ENCODE measurements around the gene DOCK4. TPM values are rescaled to one million over a fixed set of nuclear protein-coding genes. Genes with fewer than 3 reads are reported as not detected.

Gene DOCK4
- total RNA-seq, 4 donors from 2014 or later: 12.7 to 28.4 (median 19.5) TPM

DNA sequence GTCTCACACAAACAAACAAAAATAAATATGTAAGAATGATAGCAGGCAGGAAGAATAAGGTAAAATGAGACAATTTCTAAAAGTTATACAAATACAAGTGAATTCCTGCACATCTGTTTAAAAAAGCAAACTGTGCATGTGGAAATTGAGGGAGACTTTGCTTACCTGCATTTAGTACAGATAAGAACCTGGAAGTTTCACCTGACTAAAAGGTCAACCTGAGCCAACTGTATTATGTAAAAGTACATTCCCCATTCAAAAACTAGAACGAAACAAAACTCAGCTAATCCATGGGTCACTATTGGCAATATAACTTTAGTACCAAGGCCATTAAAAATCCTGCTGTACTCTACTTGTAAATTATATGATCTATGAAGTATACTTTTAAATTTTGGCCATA is 127.1 kb downstream of the DOCK4 start:
- no peaks in the 10 kb centered on the region for H3K36me3 ChIP-seq
- no peaks in the 10 kb centered on the region for H3K27me3 ChIP-seq
- WGBS, 2 donors (ENCODE audit: low coverage in 1 of 2): 45 to 73% methylated on average over 1 of the region's 1 CpG
- TF ChIP-seq POLR2AphosphoS5 (IDR thresholded peaks at IDR 0.05) (no peak), POLR2A (IDR thresholded peaks at IDR 0.05) (no peak), EP300 (IDR thresholded peaks at IDR 0.05; ENCODE audit: low read depth) (no peak)
- TF ChIP-seq, protein P1, sequence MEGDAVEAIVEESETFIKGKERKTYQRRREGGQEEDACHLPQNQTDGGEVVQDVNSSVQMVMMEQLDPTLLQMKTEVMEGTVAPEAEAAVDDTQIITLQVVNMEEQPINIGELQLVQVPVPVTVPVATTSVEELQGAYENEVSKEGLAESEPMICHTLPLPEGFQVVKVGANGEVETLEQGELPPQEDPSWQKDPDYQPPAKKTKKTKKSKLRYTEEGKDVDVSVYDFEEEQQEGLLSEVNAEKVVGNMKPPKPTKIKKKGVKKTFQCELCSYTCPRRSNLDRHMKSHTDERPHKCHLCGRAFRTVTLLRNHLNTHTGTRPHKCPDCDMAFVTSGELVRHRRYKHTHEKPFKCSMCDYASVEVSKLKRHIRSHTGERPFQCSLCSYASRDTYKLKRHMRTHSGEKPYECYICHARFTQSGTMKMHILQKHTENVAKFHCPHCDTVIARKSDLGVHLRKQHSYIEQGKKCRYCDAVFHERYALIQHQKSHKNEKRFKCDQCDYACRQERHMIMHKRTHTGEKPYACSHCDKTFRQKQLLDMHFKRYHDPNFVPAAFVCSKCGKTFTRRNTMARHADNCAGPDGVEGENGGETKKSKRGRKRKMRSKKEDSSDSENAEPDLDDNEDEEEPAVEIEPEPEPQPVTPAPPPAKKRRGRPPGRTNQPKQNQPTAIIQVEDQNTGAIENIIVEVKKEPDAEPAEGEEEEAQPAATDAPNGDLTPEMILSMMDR (IDR thresholded peaks at IDR 0.05): no peak
- H3K4me1 ChIP-seq: no peaks in the 10 kb centered on the region
- in situ Hi-C loops (cut with MboI; ENCODE audit: low pct_ligation_motif_present in 1 of 4, low pct_unique_long_range_greater_than_20kb in 1 of 4, low sequenced_read_pairs in 3 of 4) (no loop called here), intact Hi-C loops (cut with DNase I; ENCODE audit: low total_unique reads) (no loop called here)
- no peak overlapping the region for H3K4me3 ChIP-seq
- DNase-seq: no peak
- no peaks in the 10 kb centered on the region for H3K9me3 ChIP-seq
- H3K27ac ChIP-seq: no peak overlapping the region

GRCh38 chr7:112076324-112076723 is 129.9 kb downstream of the DOCK4 start:
- in situ Hi-C loops (cut with MboI; ENCODE audit: low pct_ligation_motif_present in 1 of 4, low pct_unique_long_range_greater_than_20kb in 1 of 4, low sequenced_read_pairs in 3 of 4): no loop called here
- no peaks in the 10 kb centered on the region for H3K27me3 ChIP-seq
- TF ChIP-seq POLR2A (IDR thresholded peaks at IDR 0.05): no peak
- TF ChIP-seq POLR2AphosphoS5 (IDR thresholded peaks at IDR 0.05): no peak
- TF ChIP-seq, protein P1 (IDR thresholded peaks at IDR 0.05): no peak
- no peak for TF ChIP-seq EP300 (IDR thresholded peaks at IDR 0.05; ENCODE audit: low read depth)

GRCh38 chr7:112074464-112074863 is 131.7 kb downstream of the DOCK4 start:
- no peak for TF ChIP-seq EP300 (IDR thresholded peaks at IDR 0.05; ENCODE audit: low read depth)
- TF ChIP-seq POLR2A (IDR thresholded peaks at IDR 0.05): no peak
- TF ChIP-seq POLR2AphosphoS5 (IDR thresholded peaks at IDR 0.05): no peak
- TF ChIP-seq, protein P1 (IDR thresholded peaks at IDR 0.05): no peak
- Histone ChIP-seq H3K27ac (no peak overlapping the region), H3K4me3 (no peak overlapping the region), H3K4me1 (no peaks in the 10 kb centered on the region), H3K27me3 (no peaks in the 10 kb centered on the region), H3K36me3 (no peaks in the 10 kb centered on the region), H3K9me3 (no peaks in the 10 kb centered on the region)
- intact Hi-C loops (cut with DNase I; ENCODE audit: low total_unique reads): no loop called here
- in situ Hi-C loops (cut with MboI; ENCODE audit: low pct_ligation_motif_present in 1 of 4, low pct_unique_long_range_greater_than_20kb in 1 of 4, low sequenced_read_pairs in 3 of 4): no loop called here
- DNase-seq: no peak

More at GRCh38 chr7:112076324-112076723, 129.9 kb downstream of the DOCK4 start:
- Histone ChIP-seq H3K36me3 (no peaks in the 10 kb centered on the region), H3K9me3 (no peaks in the 10 kb centered on the region), H3K4me3 (no peak overlapping the region), H3K4me1 (no peaks in the 10 kb centered on the region), H3K27ac (no peak overlapping the region)
- intact Hi-C loops (cut with DNase I; ENCODE audit: low total_unique reads): no loop called here
- DNase-seq: no peak

DNA sequence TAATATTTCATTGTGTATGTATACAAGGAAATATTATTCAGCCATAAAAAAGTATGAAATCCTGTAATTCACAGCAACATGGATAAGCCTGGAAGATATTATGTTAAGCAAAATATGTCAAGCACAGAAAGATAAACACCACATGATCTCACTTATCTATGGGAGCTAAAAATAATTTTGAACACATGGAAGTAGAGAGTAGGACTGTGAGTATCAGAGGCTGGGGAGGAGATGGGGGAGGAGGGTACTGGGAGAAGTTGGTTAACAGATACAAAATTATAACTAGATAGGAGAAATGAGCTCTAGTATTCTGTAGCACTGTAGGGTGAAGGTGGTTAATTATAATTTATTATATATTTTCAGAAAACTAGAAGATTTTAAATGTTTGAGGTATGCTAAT is 132.7 kb downstream of the DOCK4 start:
- Histone ChIP-seq H3K27me3 (no peaks in the 10 kb centered on the region), H3K4me3 (no peak overlapping the region), H3K4me1 (no peaks in the 10 kb centered on the region), H3K27ac (no peak overlapping the region), H3K9me3 (no peaks in the 10 kb centered on the region), H3K36me3 (no peaks in the 10 kb centered on the region)
- intact Hi-C loops (cut with DNase I; ENCODE audit: low total_unique reads) (no loop called here), in situ Hi-C loops (cut with MboI; ENCODE audit: low pct_ligation_motif_present in 1 of 4, low pct_unique_long_range_greater_than_20kb in 1 of 4, low sequenced_read_pairs in 3 of 4) (no loop called here)
- DNase-seq: no peak
- no peak for TF ChIP-seq POLR2AphosphoS5 (IDR thresholded peaks at IDR 0.05)
- TF ChIP-seq, protein P1 (IDR thresholded peaks at IDR 0.05): no peak
- no peak for TF ChIP-seq EP300 (IDR thresholded peaks at IDR 0.05; ENCODE audit: low read depth)
- no peak for TF ChIP-seq POLR2A (IDR thresholded peaks at IDR 0.05)
